Panc1 (cell line): Measurements from ENCODE around the gene MTUS2.

Source experiments
- POLR2AphosphoS5 ChIP-seq: IDR thresholded peaks from 2 replicates; pipeline ENCODE4 v1.6.1; 2012; ENCODE audit warnings: mild to moderate bottlenecking, low read depth, low read length, moderate library complexity
- TF ChIP-seq, protein P1 (sequence below): fragments of 450-650 bp; IDR thresholded peaks from 2 replicates; pipeline ENCODE4 v1.5.1; 2017; ENCODE audit warnings: mild to moderate bottlenecking
- TF ChIP-seq, protein P2 (sequence below), 2 experiments: IDR thresholded peaks; 2 replicates each; pipeline ENCODE4 v1.6.1; 2011 to 2012; ENCODE audit warnings: low read depth in 2 of 2, control low read depth in 1 of 2, low read length in 1 of 2, mild to moderate bottlenecking in 1 of 2, moderate library complexity in 1 of 2; ENCODE audit not compliant: insufficient read depth in 1 of 2

DNA sequence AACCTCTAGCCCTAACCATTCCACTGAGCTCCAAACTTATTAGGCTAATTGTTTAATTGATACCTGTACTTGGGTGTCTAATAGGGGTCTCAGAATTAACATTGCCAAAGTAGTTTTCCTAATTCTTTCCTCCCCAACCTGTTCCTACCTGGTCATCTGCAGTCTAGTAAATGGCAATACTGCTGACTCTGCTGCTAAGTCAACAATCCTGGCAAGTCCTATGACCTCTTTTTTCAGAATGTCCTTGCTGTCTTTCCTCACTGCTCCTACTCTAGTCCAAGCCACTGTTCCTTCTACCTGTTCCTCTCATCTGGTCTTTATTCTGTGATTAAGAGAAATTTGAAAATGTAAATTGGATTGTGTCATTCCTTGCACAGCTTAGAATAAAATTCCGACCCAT is 143.9 kb downstream of the MTUS2 start:
- TF ChIP-seq, protein P1, sequence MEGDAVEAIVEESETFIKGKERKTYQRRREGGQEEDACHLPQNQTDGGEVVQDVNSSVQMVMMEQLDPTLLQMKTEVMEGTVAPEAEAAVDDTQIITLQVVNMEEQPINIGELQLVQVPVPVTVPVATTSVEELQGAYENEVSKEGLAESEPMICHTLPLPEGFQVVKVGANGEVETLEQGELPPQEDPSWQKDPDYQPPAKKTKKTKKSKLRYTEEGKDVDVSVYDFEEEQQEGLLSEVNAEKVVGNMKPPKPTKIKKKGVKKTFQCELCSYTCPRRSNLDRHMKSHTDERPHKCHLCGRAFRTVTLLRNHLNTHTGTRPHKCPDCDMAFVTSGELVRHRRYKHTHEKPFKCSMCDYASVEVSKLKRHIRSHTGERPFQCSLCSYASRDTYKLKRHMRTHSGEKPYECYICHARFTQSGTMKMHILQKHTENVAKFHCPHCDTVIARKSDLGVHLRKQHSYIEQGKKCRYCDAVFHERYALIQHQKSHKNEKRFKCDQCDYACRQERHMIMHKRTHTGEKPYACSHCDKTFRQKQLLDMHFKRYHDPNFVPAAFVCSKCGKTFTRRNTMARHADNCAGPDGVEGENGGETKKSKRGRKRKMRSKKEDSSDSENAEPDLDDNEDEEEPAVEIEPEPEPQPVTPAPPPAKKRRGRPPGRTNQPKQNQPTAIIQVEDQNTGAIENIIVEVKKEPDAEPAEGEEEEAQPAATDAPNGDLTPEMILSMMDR: no peak
- no peak for TF ChIP-seq POLR2AphosphoS5
- TF ChIP-seq, protein P2, sequence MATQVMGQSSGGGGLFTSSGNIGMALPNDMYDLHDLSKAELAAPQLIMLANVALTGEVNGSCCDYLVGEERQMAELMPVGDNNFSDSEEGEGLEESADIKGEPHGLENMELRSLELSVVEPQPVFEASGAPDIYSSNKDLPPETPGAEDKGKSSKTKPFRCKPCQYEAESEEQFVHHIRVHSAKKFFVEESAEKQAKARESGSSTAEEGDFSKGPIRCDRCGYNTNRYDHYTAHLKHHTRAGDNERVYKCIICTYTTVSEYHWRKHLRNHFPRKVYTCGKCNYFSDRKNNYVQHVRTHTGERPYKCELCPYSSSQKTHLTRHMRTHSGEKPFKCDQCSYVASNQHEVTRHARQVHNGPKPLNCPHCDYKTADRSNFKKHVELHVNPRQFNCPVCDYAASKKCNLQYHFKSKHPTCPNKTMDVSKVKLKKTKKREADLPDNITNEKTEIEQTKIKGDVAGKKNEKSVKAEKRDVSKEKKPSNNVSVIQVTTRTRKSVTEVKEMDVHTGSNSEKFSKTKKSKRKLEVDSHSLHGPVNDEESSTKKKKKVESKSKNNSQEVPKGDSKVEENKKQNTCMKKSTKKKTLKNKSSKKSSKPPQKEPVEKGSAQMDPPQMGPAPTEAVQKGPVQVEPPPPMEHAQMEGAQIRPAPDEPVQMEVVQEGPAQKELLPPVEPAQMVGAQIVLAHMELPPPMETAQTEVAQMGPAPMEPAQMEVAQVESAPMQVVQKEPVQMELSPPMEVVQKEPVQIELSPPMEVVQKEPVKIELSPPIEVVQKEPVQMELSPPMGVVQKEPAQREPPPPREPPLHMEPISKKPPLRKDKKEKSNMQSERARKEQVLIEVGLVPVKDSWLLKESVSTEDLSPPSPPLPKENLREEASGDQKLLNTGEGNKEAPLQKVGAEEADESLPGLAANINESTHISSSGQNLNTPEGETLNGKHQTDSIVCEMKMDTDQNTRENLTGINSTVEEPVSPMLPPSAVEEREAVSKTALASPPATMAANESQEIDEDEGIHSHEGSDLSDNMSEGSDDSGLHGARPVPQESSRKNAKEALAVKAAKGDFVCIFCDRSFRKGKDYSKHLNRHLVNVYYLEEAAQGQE (IDR thresholded peaks at IDR 0.05; ENCODE audit: insufficient read depth in 1 of 2, low read depth in 2 of 2, low read length in 1 of 2): no peak
